Measurements from ENCODE around the gene NRG2. TPM values are rescaled to one million over a fixed set of nuclear protein-coding genes. Genes with fewer than 3 reads are reported as not detected.

Gene NRG2
- polyA plus RNA-seq, 3 donors = 0.01 TPM; not detected in 2

DNA sequence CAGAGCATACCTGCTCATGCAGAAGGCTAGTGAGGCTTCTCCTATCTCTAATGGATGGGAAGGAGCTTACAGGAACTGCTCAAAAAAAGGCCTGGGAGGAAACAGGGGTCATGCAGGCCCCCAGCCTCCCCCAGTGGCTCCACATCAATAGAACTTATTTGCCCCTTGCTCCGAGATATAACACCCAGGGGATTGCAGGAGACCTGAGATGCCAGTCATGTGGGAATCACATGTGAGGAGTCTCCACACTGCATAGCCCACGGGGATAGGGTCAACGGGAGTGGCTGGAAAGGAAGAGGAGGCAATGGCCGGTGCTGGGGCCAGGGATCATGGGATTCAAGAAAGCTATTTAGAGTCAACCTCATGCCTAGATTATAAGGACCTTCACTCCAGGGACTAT lies 76.2 kb downstream of the NRG2 start:
- Histone ChIP-seq H3K27ac (ENCODE audit: low read depth in 1 of 2, low read length in 2 of 2) (no peak overlapping the region), H3K9me3 (replicated peaks in 1 of 2; ENCODE audit: control insufficient read depth in 1 of 2, insufficient read depth in 1 of 2, low read length in 2 of 2) (no peaks in the 10 kb centered on the region), H2AFZ (ENCODE audit: insufficient read depth, low read depth, low read length, poor library complexity, severe bottlenecking) (no peak overlapping the region), H3K36me3 (replicated peaks in 1 of 2; ENCODE audit: control insufficient read depth in 1 of 2, insufficient read depth in 2 of 2, low read length in 2 of 2) (no peaks in the 10 kb centered on the region), H3K79me2 (ENCODE audit: insufficient read depth, low read length) (no peaks in the 10 kb centered on the region), H3K9ac (ENCODE audit: insufficient read depth, low read length, poor library complexity, severe bottlenecking) (no peak overlapping the region), H3K27me3 (ENCODE audit: control insufficient read depth in 2 of 2, insufficient read depth in 2 of 2, low read length in 2 of 2) (peaks cover 5 to 7% of the 10 kb centered on the region in 2 donors), H4K20me1 (ENCODE audit: insufficient read depth, low read length) (no peaks in the 10 kb centered on the region), H3K4me1 (ENCODE audit: control insufficient read depth in 1 of 2, insufficient read depth in 2 of 2, low read length in 2 of 2) (no peaks in the 10 kb centered on the region), H3K4me2 (replicated peaks; ENCODE audit: extremely low read depth, low read length, poor library complexity, severe bottlenecking) (no peak overlapping the region), H3K4me3 (replicated peaks in 1 of 3; ENCODE audit: low read depth in 2 of 3, low read length in 3 of 3) (no peak overlapping the region)
- peaks cover 4% of the 10 kb centered on the region for H3K4me1 Mint-ChIP-seq
- no peak for DNase-seq
- H3K9me3 Mint-ChIP-seq = no peaks in the 10 kb centered on the region
- H3K4me3 Mint-ChIP-seq = no peak overlapping the region
- WGBS (ENCODE audit: insufficient coverage) = no CpG with 5 or more reads among the region's 4 CpGs
- no peak overlapping the region for H3K27ac Mint-ChIP-seq
- H3K27me3 Mint-ChIP-seq (ENCODE audit: low read depth in 3 of 3) = peaks cover 15 to 29% (median 20%) of the 10 kb centered on the region in 3 donors
- intact Hi-C loops (cut with micrococcal nuclease) = loop anchor here in 1 of 2 donors (5.0 kb wide), 1 partner anchor 335 kb away; no protein-coding TSS in a partner anchor
- TF ChIP-seq, protein P1, sequence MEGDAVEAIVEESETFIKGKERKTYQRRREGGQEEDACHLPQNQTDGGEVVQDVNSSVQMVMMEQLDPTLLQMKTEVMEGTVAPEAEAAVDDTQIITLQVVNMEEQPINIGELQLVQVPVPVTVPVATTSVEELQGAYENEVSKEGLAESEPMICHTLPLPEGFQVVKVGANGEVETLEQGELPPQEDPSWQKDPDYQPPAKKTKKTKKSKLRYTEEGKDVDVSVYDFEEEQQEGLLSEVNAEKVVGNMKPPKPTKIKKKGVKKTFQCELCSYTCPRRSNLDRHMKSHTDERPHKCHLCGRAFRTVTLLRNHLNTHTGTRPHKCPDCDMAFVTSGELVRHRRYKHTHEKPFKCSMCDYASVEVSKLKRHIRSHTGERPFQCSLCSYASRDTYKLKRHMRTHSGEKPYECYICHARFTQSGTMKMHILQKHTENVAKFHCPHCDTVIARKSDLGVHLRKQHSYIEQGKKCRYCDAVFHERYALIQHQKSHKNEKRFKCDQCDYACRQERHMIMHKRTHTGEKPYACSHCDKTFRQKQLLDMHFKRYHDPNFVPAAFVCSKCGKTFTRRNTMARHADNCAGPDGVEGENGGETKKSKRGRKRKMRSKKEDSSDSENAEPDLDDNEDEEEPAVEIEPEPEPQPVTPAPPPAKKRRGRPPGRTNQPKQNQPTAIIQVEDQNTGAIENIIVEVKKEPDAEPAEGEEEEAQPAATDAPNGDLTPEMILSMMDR (IDR thresholded peaks at IDR 0.05) = no peak
- H3K36me3 Mint-ChIP-seq = no peaks in the 10 kb centered on the region

DNA sequence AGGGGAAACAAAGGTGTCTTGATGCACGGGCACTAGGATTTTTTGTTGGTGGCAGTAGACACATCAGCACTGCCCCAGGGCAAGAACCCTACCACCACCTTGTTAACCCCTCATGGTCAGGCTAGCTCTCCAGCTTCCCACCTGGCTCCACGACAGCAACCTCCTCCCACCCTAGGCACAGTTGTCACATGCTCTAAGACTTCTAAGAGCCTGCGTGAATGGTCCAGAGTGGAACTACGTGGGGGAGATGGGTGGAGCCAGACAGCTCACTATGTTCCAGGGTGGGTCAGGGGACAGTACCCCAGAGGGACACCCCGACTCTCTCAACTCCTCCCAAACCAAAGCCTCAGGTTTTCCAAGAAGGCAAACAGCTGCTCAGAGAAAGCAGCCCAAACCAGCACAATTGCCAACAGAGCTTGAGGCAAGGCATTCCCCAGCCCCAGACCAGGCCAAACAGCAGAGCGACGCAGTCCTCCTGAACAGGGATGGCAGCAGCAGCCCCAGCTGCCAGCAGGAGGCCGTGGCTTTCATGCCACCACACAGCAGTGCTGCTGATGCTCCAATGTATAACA lies 78.0 kb downstream of the NRG2 start:
- no peaks in the 10 kb centered on the region for H3K36me3 Mint-ChIP-seq
- no peak overlapping the region for H3K9ac ChIP-seq (ENCODE audit: insufficient read depth, low read length, poor library complexity, severe bottlenecking)
- TF ChIP-seq, protein P1 (IDR thresholded peaks at IDR 0.05) = no peak
- H3K27me3 Mint-ChIP-seq (ENCODE audit: low read depth in 3 of 3) = peaks cover 10 to 24% (median 16%) of the 10 kb centered on the region in 3 donors
- H3K79me2 ChIP-seq (ENCODE audit: insufficient read depth, low read length) = no peaks in the 10 kb centered on the region
- no peak overlapping the region for H3K4me3 ChIP-seq (replicated peaks in 1 of 3; ENCODE audit: low read depth in 2 of 3, low read length in 3 of 3)
- no peak overlapping the region for H3K27ac ChIP-seq (ENCODE audit: low read depth in 1 of 2, low read length in 2 of 2)
- H3K9me3 Mint-ChIP-seq = no peaks in the 10 kb centered on the region
- H3K27ac Mint-ChIP-seq = no peak overlapping the region
- no peaks in the 10 kb centered on the region for H3K9me3 ChIP-seq (replicated peaks in 1 of 2; ENCODE audit: control insufficient read depth in 1 of 2, insufficient read depth in 1 of 2, low read length in 2 of 2)
- DNase-seq = no peak
- H3K36me3 ChIP-seq (replicated peaks in 1 of 2; ENCODE audit: control insufficient read depth in 1 of 2, insufficient read depth in 2 of 2, low read length in 2 of 2) = no peaks in the 10 kb centered on the region
- H4K20me1 ChIP-seq (ENCODE audit: insufficient read depth, low read length) = no peaks in the 10 kb centered on the region
- H3K4me2 ChIP-seq (replicated peaks; ENCODE audit: extremely low read depth, low read length, poor library complexity, severe bottlenecking) = no peak overlapping the region
- WGBS (ENCODE audit: insufficient coverage) = 90% methylated on average over 4 of the region's 8 CpGs
- intact Hi-C loops (cut with micrococcal nuclease) = loop anchor here in 1 of 2 donors (5.0 kb wide), 1 partner anchor 333 kb away; no protein-coding TSS in a partner anchor
- no peak overlapping the region for H3K4me3 Mint-ChIP-seq
- no peaks in the 10 kb centered on the region for H3K4me1 ChIP-seq (ENCODE audit: control insufficient read depth in 1 of 2, insufficient read depth in 2 of 2, low read length in 2 of 2)
- H2AFZ ChIP-seq (ENCODE audit: insufficient read depth, low read depth, low read length, poor library complexity, severe bottlenecking) = no peak overlapping the region
- peaks cover 2 to 4% of the 10 kb centered on the region in 2 donors for H3K27me3 ChIP-seq (ENCODE audit: control insufficient read depth in 2 of 2, insufficient read depth in 2 of 2, low read length in 2 of 2)
- peaks cover 4% of the 10 kb centered on the region for H3K4me1 Mint-ChIP-seq
